ENCODE measurements around the gene SBF2.
"Not testable (repeated sequence)": the region's sequence is repeated elsewhere in the genome, so short reads cannot be mapped to it uniquely, and the experiment has no call there.

SBF2 gene

DNA sequence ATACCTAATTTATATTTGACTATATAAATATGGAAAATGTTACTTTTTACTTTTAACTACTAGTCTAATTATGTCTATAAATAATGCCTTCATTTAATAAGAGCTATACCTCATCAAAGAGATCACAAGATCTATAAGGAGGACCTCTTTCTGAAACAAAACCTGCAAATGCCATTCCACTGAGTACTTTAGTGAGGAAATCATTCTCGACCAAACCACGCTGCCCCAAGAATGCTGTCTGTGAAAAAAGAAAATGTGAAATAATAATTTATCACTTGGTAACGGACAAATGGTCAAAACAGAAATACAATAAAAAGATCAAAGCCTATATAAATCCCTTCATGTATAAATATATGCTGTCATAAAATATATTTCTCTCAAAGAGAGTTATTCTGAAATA lies 301.7 kb downstream of the SBF2 start:
- TF ChIP-seq, protein P1, sequence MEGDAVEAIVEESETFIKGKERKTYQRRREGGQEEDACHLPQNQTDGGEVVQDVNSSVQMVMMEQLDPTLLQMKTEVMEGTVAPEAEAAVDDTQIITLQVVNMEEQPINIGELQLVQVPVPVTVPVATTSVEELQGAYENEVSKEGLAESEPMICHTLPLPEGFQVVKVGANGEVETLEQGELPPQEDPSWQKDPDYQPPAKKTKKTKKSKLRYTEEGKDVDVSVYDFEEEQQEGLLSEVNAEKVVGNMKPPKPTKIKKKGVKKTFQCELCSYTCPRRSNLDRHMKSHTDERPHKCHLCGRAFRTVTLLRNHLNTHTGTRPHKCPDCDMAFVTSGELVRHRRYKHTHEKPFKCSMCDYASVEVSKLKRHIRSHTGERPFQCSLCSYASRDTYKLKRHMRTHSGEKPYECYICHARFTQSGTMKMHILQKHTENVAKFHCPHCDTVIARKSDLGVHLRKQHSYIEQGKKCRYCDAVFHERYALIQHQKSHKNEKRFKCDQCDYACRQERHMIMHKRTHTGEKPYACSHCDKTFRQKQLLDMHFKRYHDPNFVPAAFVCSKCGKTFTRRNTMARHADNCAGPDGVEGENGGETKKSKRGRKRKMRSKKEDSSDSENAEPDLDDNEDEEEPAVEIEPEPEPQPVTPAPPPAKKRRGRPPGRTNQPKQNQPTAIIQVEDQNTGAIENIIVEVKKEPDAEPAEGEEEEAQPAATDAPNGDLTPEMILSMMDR (IDR thresholded peaks at IDR 0.05; ENCODE audit: low read depth, low read length), result no peak
- no peak overlapping the region for H3K4me3 ChIP-seq (ENCODE audit: low read depth, low read length)

DNA sequence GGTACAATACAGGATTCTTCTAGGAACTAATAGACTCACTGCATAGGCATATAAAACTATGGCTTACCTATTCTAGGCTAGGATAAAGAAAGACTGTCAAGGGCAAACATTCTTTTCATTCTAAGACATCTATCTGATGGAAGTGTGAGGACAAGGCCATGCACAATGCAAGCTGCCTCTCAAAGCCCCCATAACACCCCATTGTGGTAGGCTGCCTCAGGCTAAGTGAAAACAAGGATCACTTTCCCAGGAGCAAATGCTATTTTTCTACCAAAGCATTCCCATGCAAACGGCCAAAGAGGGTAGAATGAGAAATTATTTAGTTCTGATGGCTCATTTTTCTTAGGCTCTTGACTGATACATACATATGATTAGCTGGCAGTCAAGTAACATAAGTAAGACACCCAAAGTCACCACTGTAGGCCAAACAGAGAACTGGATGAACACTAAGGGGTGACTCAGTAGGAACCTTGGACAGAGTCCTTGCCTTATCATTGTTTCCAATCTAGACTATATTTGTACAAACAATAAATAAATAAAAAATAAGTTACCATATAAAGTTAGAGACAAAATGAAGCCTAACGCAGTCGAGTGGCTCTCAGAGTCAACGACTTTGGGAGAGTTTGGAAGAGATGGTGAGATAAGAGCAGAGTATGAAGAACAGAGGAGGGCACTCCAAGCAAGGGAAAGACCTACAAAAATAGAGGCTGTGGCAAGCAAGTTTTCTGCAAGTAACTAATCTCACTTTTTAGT lies 303.6 kb downstream of the SBF2 start:
- TF ChIP-seq, protein P1 (IDR thresholded peaks at IDR 0.05; ENCODE audit: low read depth, low read length), result peak; percentile 5; the same call in 1 of the 2 replicates
- no peak overlapping the region for H3K4me3 ChIP-seq (ENCODE audit: low read depth, low read length)

DNA sequence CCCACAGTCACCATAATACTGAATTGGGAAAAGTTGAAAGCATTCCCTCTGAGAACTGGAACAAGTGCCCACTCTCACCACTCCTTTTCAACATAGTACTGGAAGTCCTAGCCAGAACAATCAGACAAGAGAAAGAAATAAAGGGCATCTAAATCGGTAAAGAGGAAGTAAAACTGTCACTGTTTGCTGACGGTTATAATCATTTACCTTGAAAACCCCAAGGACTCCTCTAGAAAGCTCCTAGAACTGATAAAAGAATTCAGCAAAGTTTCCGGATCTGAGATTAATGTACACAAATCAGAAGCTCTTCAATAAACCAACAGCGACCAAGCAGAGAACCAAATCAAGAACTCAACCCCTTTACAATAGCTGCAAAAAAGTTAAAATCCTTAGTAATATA lies 306.7 kb downstream of the SBF2 start:
- H3K4me3 ChIP-seq (ENCODE audit: low read depth, low read length), result not testable (repeated sequence)

DNA sequence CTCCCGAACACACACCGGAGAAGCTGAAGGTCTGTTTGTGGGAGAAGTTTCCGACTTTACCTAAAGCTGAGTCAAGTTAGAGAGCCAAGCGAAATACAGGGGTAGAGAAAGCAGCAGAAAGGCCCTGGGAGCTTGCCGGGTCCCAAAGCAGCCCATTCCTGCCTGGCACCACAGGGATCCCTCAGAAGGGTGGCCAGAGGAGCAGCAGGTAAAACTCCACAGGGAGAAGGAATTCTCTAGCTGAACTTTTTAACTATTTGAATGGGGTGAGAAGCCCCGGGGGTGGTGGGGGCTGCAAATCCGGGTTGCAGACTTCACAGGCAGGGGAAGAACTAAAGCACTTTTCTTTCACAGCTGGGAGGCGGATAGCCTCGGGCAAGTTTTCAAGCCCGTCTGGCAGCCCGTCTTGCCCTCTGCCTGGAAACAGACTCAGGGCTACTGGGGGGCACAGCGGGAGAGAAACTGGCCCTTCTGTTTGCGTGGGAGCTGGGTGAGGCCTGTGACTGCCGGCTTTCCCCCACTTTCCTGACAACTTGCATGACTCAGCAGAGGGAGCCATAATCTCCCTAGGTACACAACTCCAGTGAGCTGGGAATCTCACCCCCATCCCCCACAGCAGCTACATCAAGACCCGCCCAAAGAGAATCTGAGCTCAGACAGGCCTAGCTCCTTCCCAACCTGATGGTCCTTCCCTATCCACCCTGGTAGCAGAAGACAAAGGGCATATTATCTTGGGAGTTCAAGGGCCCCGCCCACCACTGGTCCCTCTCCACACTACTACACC lies 311.0 kb downstream of the SBF2 start:
- TF ChIP-seq, protein P1 (IDR thresholded peaks at IDR 0.05; ENCODE audit: low read depth, low read length), result no peak

DNA sequence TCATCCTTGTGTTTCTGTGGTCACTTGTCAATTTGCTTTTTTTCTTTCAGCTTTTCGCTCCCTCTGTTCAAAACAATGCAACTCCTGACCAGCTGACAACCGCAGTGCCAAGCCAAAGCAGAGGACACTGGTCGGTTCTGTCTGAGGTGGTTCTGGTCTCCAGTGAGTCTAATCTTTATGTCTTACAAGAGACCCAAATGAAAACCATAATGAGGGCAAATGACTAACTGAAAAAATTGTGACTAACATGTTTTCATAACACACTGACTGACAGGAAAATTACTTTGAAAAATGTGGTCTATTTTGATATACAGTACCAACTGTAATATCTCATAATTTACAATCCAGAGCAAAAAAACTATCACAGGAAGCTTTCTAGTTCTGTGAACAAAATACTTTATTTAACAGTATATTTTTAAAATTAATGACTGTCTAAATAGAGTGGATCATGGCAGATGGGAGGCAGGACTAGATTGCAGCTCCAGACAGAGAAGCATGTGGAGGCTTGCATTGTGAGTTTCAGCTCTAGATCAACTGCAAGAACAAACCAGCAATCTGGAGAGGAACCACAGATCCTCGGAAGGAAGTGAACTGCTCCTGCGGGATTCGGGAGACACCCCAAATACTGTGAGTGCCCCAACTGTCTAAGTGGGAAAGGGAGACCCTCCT lies 311.8 kb downstream of the SBF2 start:
- H3K4me3 ChIP-seq (ENCODE audit: low read depth, low read length), result no peak overlapping the region
- TF ChIP-seq, protein P1 (IDR thresholded peaks at IDR 0.05; ENCODE audit: low read depth, low read length), result no peak

More for the DNA sequence above, 311.0 kb downstream of the SBF2 start:
- H3K4me3 ChIP-seq (ENCODE audit: low read depth, low read length), result no peak overlapping the region

DNA sequence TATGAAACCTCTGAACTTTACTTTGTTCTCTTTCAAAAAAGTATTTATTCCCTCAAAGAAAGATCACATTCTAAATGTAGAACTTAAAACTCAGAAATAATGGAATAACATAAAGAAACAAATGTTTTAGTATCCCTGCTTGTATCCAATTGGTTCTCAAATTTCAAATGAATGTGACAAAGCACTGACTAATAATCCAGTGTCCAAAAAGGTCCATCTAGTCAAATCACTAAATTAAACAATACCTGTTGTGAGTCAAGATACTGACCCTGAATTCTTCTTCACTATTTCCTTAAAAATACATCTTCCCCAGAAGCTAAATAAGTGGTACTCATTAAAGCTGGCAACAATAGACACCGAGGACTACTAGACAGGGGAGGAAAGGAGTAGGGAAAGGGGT lies 313.1 kb downstream of the SBF2 start:
- no peak overlapping the region for H3K4me3 ChIP-seq (ENCODE audit: low read depth, low read length)
- TF ChIP-seq, protein P1 (IDR thresholded peaks at IDR 0.05; ENCODE audit: low read depth, low read length), result no peak

DNA sequence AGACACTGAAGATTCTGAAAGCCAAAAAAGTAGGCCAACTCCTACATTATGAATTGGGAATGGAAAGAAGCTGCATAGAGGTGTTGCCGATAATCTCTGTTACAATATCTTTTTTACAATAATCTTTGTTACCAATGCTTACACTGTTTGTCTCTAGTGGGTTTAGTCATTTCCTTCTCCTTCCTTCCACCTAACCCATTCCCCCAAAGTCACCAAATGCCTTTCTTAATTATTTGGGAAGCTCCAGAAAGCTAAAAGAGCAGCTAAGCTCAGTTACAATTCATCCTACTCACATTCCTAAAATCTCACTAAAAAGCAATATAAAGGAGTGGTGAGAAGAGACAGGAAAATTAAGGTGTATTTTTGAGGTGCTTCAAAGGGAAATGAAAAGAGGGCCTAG lies 316.5 kb downstream of the SBF2 start:
- TF ChIP-seq, protein P1 (IDR thresholded peaks at IDR 0.05; ENCODE audit: low read depth, low read length), result no peak
- no peak overlapping the region for H3K4me3 ChIP-seq (ENCODE audit: low read depth, low read length)

Data from WI38 (cell line).